Measurements from ENCODE around the gene TACC2.
"Not testable (repeated sequence)": the region's sequence is repeated elsewhere in the genome, so short reads cannot be mapped to it uniquely, and the experiment has no call there.

The TACC2 gene

GRCh38 chr10:122019414-122019975 is 30.5 kb downstream of the TACC2 start:
- no peak for TF ChIP-seq CTCF (IDR thresholded peaks at IDR 0.05; ENCODE audit: low read depth, low read length)
- no peak for DNase-seq (ENCODE audit: extremely low read depth, low read depth)

DNA sequence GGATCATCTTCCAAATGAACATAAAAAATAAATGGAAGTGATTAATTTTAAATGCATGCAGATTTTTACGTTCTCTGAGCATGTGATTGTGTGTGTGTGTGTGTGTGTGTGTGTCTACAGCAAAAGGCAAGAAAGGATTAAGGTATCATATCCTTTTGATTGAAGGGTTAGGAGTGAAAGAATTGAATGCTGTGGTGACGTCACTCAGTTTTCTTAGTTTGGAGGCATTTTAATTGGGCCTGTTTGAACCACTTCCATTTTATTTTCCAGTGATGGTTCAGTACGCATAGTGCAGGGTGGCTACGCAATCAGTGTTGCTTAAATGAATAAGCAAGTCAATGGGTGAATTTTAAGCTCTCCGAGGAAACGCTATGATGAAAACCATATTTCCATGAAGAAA is 31.3 kb downstream of the TACC2 start:
- no peak for DNase-seq (ENCODE audit: extremely low read depth, low read depth)
- no peak for TF ChIP-seq CTCF (IDR thresholded peaks at IDR 0.05; ENCODE audit: low read depth, low read length)

- peak; percentile 29 for DNase-seq (ENCODE audit: extremely low read depth, low read depth)
- TF ChIP-seq CTCF (IDR thresholded peaks at IDR 0.05; ENCODE audit: low read depth, low read length) = no peak
Measured at GRCh38 chr10:122021379-122021778, 32.4 kb downstream of the TACC2 start.

DNA sequence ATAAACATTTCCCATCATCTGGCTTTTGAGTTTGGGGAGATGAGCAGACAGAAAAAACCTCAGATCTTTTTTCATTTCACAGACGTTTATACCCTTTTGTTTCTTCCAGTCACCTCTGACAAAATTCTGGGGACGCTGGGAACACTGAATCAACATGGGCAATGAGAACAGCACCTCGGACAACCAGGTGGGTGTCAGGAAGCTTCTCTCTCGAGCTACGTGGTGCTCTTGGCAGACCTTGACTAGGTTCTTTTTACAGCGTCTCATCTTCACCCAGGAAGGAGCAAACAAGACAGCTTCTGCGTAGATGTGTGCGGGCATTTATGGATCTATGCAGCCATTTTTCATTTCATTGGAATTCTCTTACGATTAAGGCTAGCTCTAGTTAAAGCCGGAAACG is 32.9 kb downstream of the TACC2 start:
- DNase-seq (ENCODE audit: extremely low read depth, low read depth) = no peak
- TF ChIP-seq CTCF (IDR thresholded peaks at IDR 0.05; ENCODE audit: low read depth, low read length) = no peak

- no peak for DNase-seq (ENCODE audit: extremely low read depth, low read depth)
- no peak for TF ChIP-seq CTCF (IDR thresholded peaks at IDR 0.05; ENCODE audit: low read depth, low read length)
Measured at GRCh38 chr10:122022276-122022675, 33.3 kb downstream of the TACC2 start.

DNA sequence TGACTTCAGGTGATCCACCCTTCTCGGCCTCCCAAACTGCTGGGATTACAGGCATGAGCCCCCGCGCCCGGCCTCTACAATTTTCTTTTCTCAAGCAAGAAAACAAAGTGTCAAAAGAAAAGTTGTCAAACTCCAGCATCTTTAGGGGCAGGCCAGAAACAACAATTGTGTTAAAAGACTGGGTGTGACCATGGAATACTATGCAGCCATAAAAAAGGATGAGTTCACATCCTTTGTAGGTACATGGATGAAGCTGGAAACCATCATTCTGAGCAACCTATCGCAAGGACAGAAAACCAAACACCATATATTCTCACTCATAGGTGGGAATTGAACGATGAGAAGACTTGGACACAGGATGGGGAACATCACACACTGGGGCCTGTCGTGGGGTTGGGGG is 34.3 kb downstream of the TACC2 start:
- not testable (repeated sequence) for DNase-seq (ENCODE audit: extremely low read depth, low read depth)

DNA sequence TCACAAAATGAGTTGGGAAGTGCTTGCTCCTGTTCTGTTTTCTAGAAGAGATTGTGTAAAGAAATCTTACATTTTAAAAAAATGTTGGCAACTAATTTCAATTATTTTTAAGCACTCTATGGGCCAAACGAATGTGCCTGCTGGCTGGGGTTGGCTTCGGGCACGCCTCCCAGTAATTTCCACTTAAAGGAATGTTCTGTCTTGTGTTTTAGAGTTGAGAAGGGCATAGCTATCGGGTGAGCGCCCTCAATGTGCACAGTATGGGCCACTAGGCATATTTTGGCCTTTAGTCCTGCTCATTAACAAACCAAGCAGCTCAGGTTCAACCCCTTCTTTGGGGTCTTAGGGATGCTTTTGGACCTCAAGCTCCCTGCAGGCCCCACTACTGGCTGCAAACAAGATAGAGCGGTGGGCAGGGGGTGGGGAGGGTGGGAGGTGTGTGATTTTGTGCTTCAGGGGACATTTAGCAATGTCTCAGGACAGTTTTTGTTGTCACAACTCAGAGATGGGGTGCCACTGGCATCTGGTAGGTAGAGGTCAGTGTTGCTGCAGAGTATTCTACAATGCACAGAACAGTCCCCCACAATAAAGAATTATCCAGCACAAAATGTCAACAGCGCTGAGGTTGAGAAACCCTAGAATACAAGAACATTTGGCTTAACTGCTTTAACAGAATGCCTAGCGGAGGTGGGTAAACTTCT is 40.7 kb downstream of the TACC2 start:
- no peak; the same call in 1 of the 2 replicates for TF ChIP-seq CTCF (IDR thresholded peaks at IDR 0.05; ENCODE audit: low read depth, low read length)
- no peak for DNase-seq (ENCODE audit: extremely low read depth, low read depth)

DNA sequence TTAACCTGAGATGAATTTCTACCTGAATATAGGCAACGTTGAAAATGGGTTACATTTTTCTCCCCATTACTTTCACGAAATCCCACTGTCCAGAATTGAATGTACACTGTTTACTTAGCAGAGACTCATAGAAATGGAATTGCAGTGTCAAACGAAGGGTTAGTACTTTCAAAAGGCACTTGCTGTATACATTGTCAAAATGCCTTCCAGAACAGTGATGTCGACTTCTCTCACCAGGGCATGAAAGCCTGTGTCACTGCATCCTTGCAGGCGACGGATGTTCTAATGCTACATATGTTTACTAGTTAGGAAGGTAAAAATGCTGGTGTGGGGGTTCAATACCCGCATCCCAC is 41.2 kb downstream of the TACC2 start:
- DNase-seq (ENCODE audit: extremely low read depth, low read depth) = no peak
- no peak for TF ChIP-seq CTCF (IDR thresholded peaks at IDR 0.05; ENCODE audit: low read depth, low read length)

Data from AG09319 (cell line).